Neutrophil (primary cell): Measurements from ENCODE around the gene CCDC136.

Experiments
- H3K27ac ChIP-seq: fragments of 200-600 bp; sonication (generic); 2 replicates; pipeline ENCODE4 v1.5.1; 2016; ENCODE audit warnings: mild to moderate bottlenecking, moderate library complexity
- H3K27me3 ChIP-seq: fragments of 200-600 bp; sonication (generic); 2 replicates; pipeline ENCODE4 v1.6.0; 2016; ENCODE audit warnings: mild to moderate bottlenecking
- H3K36me3 ChIP-seq: fragments of 200-600 bp; sonication (generic); 2 replicates; pipeline ENCODE4 v1.5.1; 2017
- H3K4me1 ChIP-seq, 2 experiments: fragments of 200-600 bp in 1 of 2; sonication (generic) in 1 of 2; 1 replicate in 1 of 2; 2 replicates in 1 of 2; pipeline versions ENCODE4 v1.5.1 to v1.6.1; 2013 to 2016; ENCODE audit warnings: low read depth in 1 of 2, low read length in 1 of 2, mild to moderate bottlenecking in 1 of 2, moderate library complexity in 1 of 2; ENCODE audit not compliant: control insufficient read depth in 1 of 2, insufficient read depth in 1 of 2
- H3K4me3 ChIP-seq, 2 experiments: fragments of 200-600 bp in 1 of 2; sonication (generic) in 1 of 2; 1 replicate in 1 of 2; 2 replicates in 1 of 2; pipeline ENCODE4 v1.5.1; 2013 to 2016; ENCODE audit warnings: low read depth in 1 of 2, low read length in 1 of 2, mild to moderate bottlenecking in 1 of 2, moderate library complexity in 1 of 2
- H3K9me3 ChIP-seq: fragments of 200-600 bp; sonication (generic); 2 replicates; pipeline ENCODE4 v1.5.1; 2016
- CTCF ChIP-seq: fragments of 200-600 bp; sonication (generic); IDR thresholded peaks from 2 replicates; pipeline ENCODE4 v1.5.1; 2016; ENCODE audit warnings: antibody characterized with exemption

CCDC136 gene

GRCh38 chr7:128778946-128779345 is 12.8 kb upstream of the CCDC136 start:
- H3K36me3 ChIP-seq: no peaks in the 10 kb centered on the region
- H3K27me3 ChIP-seq: peaks cover 8% of the 10 kb centered on the region
- no peak for TF ChIP-seq CTCF
- no peaks in the 10 kb centered on the region for H3K4me1 ChIP-seq
- no peak overlapping the region for H3K27ac ChIP-seq
- H3K4me3 ChIP-seq: no peak overlapping the region
- H3K9me3 ChIP-seq: no peaks in the 10 kb centered on the region

- TF ChIP-seq CTCF: no peak
- H3K4me3 ChIP-seq: no peak overlapping the region
- H3K27ac ChIP-seq: no peak overlapping the region
- H3K4me1 ChIP-seq: no peaks in the 10 kb centered on the region
- no peaks in the 10 kb centered on the region for H3K9me3 ChIP-seq
- H3K36me3 ChIP-seq: no peaks in the 10 kb centered on the region
- peaks cover 14% of the 10 kb centered on the region for H3K27me3 ChIP-seq
Measured at GRCh38 chr7:128781126-128781525, 10.6 kb upstream of the CCDC136 start.

- H3K4me1 ChIP-seq: no peaks in the 10 kb centered on the region
- H3K36me3 ChIP-seq: no peaks in the 10 kb centered on the region
Measured at GRCh38 chr7:128781851-128782250, 9.9 kb upstream of the CCDC136 start.

GRCh38 chr7:128783143-128783861 is 8.5 kb upstream of the CCDC136 start:
- TF ChIP-seq CTCF: no peak
- Histone ChIP-seq H3K4me1 (no peaks in the 10 kb centered on the region), H3K36me3 (no peaks in the 10 kb centered on the region), H3K9me3 (no peaks in the 10 kb centered on the region), H3K27ac (no peak overlapping the region), H3K4me3 (no peak overlapping the region), H3K27me3 (peaks cover 31% of the 10 kb centered on the region)

More at GRCh38 chr7:128781851-128782250, 9.9 kb upstream of the CCDC136 start:
- Histone ChIP-seq H3K27ac (no peak overlapping the region), H3K27me3 (peaks cover 16% of the 10 kb centered on the region), H3K9me3 (no peaks in the 10 kb centered on the region), H3K4me3 (no peak overlapping the region)
- no peak for TF ChIP-seq CTCF

GRCh38 chr7:128785738-128786137 is 6.0 kb upstream of the CCDC136 start:
- no peak for TF ChIP-seq CTCF
- peaks cover 55% of the 10 kb centered on the region for H3K27me3 ChIP-seq
- no peaks in the 10 kb centered on the region for H3K36me3 ChIP-seq
- peaks cover 0 to 1% of the 10 kb centered on the region in 2 experiments for H3K4me1 ChIP-seq
- H3K9me3 ChIP-seq: no peaks in the 10 kb centered on the region
- no peak overlapping the region for H3K4me3 ChIP-seq
- H3K27ac ChIP-seq: no peak overlapping the region
